Nephron (organoid): ENCODE data around the gene CASK.

Experiments
- H3K27ac Mint-ChIP-seq, 3 experiments: 2 replicates each; pipeline ENCODE4 v1.8.0; 2020; ENCODE audit warnings: mixed read lengths in 3 of 3, mild to moderate bottlenecking in 2 of 3, moderate library complexity in 1 of 3
- H3K27me3 Mint-ChIP-seq: 2 replicates; pipeline ENCODE4 v1.8.0; 2021; ENCODE audit warnings: low read depth, mild to moderate bottlenecking, moderate library complexity, mixed read lengths
- H3K36me3 Mint-ChIP-seq: 2 replicates; pipeline ENCODE4 v1.8.0; 2020; ENCODE audit warnings: low read depth, mixed read lengths
- H3K4me1 Mint-ChIP-seq: 2 replicates; pipeline ENCODE4 v1.8.0; 2020; ENCODE audit warnings: mixed read lengths
- H3K4me3 Mint-ChIP-seq, 3 experiments: 2 replicates each; pipeline ENCODE4 v1.8.0; 2020; ENCODE audit warnings: mild to moderate bottlenecking in 3 of 3, mixed read lengths in 3 of 3, moderate library complexity in 2 of 3
- H3K9me3 Mint-ChIP-seq: 2 replicates; pipeline ENCODE4 v1.8.0; 2020; ENCODE audit warnings: mixed read lengths
- TF ChIP-seq, protein P1 (sequence below), 3 experiments: fragments of 200-600 bp; sonication (generic); IDR thresholded peaks; one replicate each; pipeline ENCODE4 v1.5.0; 2021; ENCODE audit warnings: antibody characterized with exemption in 3 of 3; ENCODE audit not compliant: unreplicated experiment in 3 of 3

Gene CASK

GRCh38 chrX:41630091-41630490 lies 293.3 kb downstream of the CASK start:
- H3K27me3 Mint-ChIP-seq = no peaks in the 10 kb centered on the region
- no peaks in the 10 kb centered on the region for H3K4me1 Mint-ChIP-seq
- H3K27ac Mint-ChIP-seq = no peak overlapping the region
- TF ChIP-seq, protein P1, sequence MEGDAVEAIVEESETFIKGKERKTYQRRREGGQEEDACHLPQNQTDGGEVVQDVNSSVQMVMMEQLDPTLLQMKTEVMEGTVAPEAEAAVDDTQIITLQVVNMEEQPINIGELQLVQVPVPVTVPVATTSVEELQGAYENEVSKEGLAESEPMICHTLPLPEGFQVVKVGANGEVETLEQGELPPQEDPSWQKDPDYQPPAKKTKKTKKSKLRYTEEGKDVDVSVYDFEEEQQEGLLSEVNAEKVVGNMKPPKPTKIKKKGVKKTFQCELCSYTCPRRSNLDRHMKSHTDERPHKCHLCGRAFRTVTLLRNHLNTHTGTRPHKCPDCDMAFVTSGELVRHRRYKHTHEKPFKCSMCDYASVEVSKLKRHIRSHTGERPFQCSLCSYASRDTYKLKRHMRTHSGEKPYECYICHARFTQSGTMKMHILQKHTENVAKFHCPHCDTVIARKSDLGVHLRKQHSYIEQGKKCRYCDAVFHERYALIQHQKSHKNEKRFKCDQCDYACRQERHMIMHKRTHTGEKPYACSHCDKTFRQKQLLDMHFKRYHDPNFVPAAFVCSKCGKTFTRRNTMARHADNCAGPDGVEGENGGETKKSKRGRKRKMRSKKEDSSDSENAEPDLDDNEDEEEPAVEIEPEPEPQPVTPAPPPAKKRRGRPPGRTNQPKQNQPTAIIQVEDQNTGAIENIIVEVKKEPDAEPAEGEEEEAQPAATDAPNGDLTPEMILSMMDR (IDR thresholded peaks at IDR 0.05; ENCODE audit: unreplicated experiment in 3 of 3) = no peak
- H3K4me3 Mint-ChIP-seq = no peak overlapping the region
- peaks cover 14% of the 10 kb centered on the region for H3K36me3 Mint-ChIP-seq
- H3K9me3 Mint-ChIP-seq = no peaks in the 10 kb centered on the region

DNA sequence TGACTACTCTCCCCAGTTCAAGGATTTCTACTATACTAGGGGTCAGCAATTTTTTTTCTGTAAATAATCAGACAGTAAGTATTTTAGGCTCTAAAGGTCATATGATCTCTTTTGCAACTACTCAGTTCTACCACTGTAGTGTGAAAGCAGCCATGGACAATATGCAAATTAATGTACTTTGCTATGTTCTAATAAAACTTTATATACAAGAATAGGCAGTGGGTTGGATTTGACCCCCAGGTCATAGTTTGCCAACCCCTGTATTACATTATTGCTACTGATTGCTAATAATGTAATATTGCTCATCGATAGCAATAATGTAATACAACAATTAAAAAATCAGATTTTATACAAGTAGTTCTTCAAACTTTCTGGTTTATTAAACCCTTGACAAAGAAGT lies 293.8 kb downstream of the CASK start:
- Mint-ChIP-seq H3K4me1 (no peaks in the 10 kb centered on the region), H3K27ac (no peak overlapping the region), H3K9me3 (no peaks in the 10 kb centered on the region), H3K4me3 (no peak overlapping the region), H3K27me3 (no peaks in the 10 kb centered on the region), H3K36me3 (peaks cover 18% of the 10 kb centered on the region)
- TF ChIP-seq, protein P1 (IDR thresholded peaks at IDR 0.05; ENCODE audit: unreplicated experiment in 3 of 3) = no peak

DNA sequence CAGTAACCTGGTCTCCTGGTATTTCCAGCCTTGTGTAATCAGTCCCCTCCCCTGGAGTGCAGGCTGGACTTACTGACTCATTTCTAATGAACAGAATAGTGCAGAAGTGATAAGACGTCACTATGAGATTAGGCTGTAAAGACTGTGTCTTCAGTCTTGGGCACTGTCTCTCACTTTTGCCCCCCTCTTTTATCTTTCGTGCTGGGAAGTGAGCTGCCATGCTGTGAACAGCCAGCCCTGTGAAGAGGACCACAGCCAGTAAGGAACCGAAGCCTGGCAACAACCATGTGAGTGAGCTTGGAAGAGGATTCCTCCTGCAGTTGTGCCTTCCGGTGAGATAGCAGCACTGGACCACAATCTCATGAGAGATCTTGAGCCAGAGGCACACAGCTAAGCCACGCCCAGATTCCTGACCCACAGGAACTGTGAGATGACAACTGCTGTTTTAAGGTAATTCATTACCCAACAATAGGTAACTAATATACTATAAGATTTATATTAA lies 302.1 kb downstream of the CASK start:
- Mint-ChIP-seq H3K4me3 (no peak overlapping the region), H3K27ac (peak overlapping the region in 1 of 3 experiments; percentile 80), H3K4me1 (no peaks in the 10 kb centered on the region), H3K27me3 (no peaks in the 10 kb centered on the region), H3K36me3 (peaks cover 16% of the 10 kb centered on the region), H3K9me3 (no peaks in the 10 kb centered on the region)
- TF ChIP-seq, protein P1 (IDR thresholded peaks at IDR 0.05; ENCODE audit: unreplicated experiment in 3 of 3) = no peak

- Mint-ChIP-seq H3K36me3 (peaks cover 4% of the 10 kb centered on the region), H3K9me3 (no peaks in the 10 kb centered on the region), H3K27me3 (no peaks in the 10 kb centered on the region), H3K4me3 (no peak overlapping the region), H3K4me1 (no peaks in the 10 kb centered on the region), H3K27ac (no peak overlapping the region)
- TF ChIP-seq, protein P1 (IDR thresholded peaks at IDR 0.05; ENCODE audit: unreplicated experiment in 3 of 3) = no peak
Observed at GRCh38 chrX:41619221-41619620, 304.1 kb downstream of the CASK start.

DNA sequence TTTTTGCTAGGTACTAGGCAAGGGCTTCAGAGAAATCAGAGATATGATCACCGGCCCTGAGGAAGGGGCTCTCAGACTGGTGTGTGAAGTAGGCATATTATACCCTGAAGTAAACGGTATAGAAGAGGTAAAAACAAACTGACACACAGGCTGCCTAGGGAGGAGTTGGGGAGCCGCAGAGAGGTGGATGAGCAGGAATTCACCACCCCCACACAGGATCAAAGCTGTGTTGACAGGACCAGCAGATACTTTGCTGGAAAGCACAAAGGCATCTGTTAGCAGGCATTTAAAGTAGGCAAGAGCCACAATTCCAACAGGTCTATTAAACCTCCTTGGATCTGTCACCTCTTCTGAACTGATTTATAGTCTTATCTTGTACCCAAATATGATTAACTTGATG lies 306.4 kb downstream of the CASK start:
- Mint-ChIP-seq H3K4me1 (no peaks in the 10 kb centered on the region), H3K4me3 (no peak overlapping the region), H3K27ac (peak overlapping the region in 1 of 3 experiments; percentile 21), H3K27me3 (no peaks in the 10 kb centered on the region), H3K36me3 (no peaks in the 10 kb centered on the region), H3K9me3 (no peaks in the 10 kb centered on the region)
- TF ChIP-seq, protein P1 (IDR thresholded peaks at IDR 0.05; ENCODE audit: unreplicated experiment in 3 of 3) = no peak

GRCh38 chrX:41616255-41616654 lies 307.1 kb downstream of the CASK start:
- H3K36me3 Mint-ChIP-seq = no peaks in the 10 kb centered on the region
- TF ChIP-seq, protein P1 (IDR thresholded peaks at IDR 0.05; ENCODE audit: unreplicated experiment in 3 of 3) = no peak
- no peaks in the 10 kb centered on the region for H3K4me1 Mint-ChIP-seq
- no peak overlapping the region for H3K27ac Mint-ChIP-seq
- no peak overlapping the region for H3K4me3 Mint-ChIP-seq
- no peaks in the 10 kb centered on the region for H3K27me3 Mint-ChIP-seq
- no peaks in the 10 kb centered on the region for H3K9me3 Mint-ChIP-seq
